Measurements from ENCODE around the gene LMX1A. TPM values are rescaled to one million over a fixed set of nuclear protein-coding genes. Genes with fewer than 3 reads are reported as not detected.

LMX1A gene
- total and polyA plus RNA-seq, 2 donors (not counting 1 experiment from before 2014, with no cell fraction given) = not detected

- 100% methylated on average over 1 of the region's 4 CpGs for WGBS (ENCODE audit: insufficient coverage)
Observed at GRCh38 chr1:165173818-165174217, 182.7 kb downstream of the LMX1A start.

GRCh38 chr1:165173409-165173808 lies 183.1 kb downstream of the LMX1A start:
- Mint-ChIP-seq H3K9me3 (ENCODE audit: insufficient read depth) (no peaks in the 10 kb centered on the region), H3K27me3 (peaks cover 3% of the 10 kb centered on the region), H3K27ac (no peak overlapping the region), H3K4me3 (no peak overlapping the region), H3K4me1 (no peaks in the 10 kb centered on the region)
- ChIA-PET CTCF (no interaction called here), POLR2A (no interaction called here)
- H3K27me3 ChIP-seq (replicated peaks in 1 of 4; ENCODE audit: control extremely low read depth in 1 of 4, control insufficient read depth in 3 of 4, insufficient read depth in 4 of 4, low read length in 3 of 4) = peaks cover 0 to 2% (median 0%) of the 10 kb centered on the region in 4 experiments
- H3K4me2 ChIP-seq (replicated peaks; ENCODE audit: low read depth, low read length, poor library complexity, severe bottlenecking) = no peak overlapping the region
- no peaks in the 10 kb centered on the region for H3K36me3 ChIP-seq (replicated peaks in 1 of 2; ENCODE audit: control extremely low read depth in 1 of 2, control insufficient read depth in 1 of 2, extremely low read depth in 1 of 2, insufficient read depth in 2 of 2, low read length in 1 of 2)
- no peaks in the 10 kb centered on the region for H3K79me2 ChIP-seq (ENCODE audit: control insufficient read depth, insufficient read depth, low read length)
- H3K4me1 ChIP-seq (ENCODE audit: control insufficient read depth in 2 of 2, insufficient read depth in 2 of 2, low read length in 2 of 2) = no peaks in the 10 kb centered on the region
- H2AFZ ChIP-seq (ENCODE audit: insufficient read depth, low read depth, low read length, poor library complexity, severe bottlenecking) = no peak overlapping the region
- no peak overlapping the region for H3K27ac ChIP-seq (ENCODE audit: low read length in 2 of 2)
- ATAC-seq (ENCODE audit: low read depth) (no peak), DNase-seq (no peak)
- no peaks in the 10 kb centered on the region for H3K9me3 ChIP-seq (ENCODE audit: control extremely low read depth in 1 of 3, control insufficient read depth in 2 of 3, insufficient read depth in 1 of 3, low read length in 2 of 3)
- intact Hi-C loops (cut with micrococcal nuclease) = no loop called here
- no peak overlapping the region for H3K9ac ChIP-seq (ENCODE audit: low read length)
- H3K4me3 ChIP-seq (ENCODE audit: control extremely low read depth in 1 of 5, extremely low read depth in 1 of 5, insufficient read depth in 1 of 5, low read depth in 2 of 5, low read length in 4 of 5) = no peak overlapping the region
- TF ChIP-seq CTCF (IDR thresholded peaks at IDR 0.05) (no peak), EZH2 (IDR thresholded peaks at IDR 0.05; ENCODE audit: borderline replicate concordance, insufficient read depth, low read depth, low read length, poor library complexity, severe bottlenecking) (no peak)
- 59% methylated on average over 2 of the region's 2 CpGs for WGBS (ENCODE audit: insufficient coverage)
- no peaks in the 10 kb centered on the region for H4K20me1 ChIP-seq (ENCODE audit: control insufficient read depth, insufficient read depth, low read length, poor library complexity, severe bottlenecking)

More at GRCh38 chr1:165173818-165174217, 182.7 kb downstream of the LMX1A start:
- intact Hi-C loops (cut with micrococcal nuclease) = no loop called here
- TF ChIP-seq EZH2 (IDR thresholded peaks at IDR 0.05; ENCODE audit: borderline replicate concordance, insufficient read depth, low read depth, low read length, poor library complexity, severe bottlenecking) (no peak), CTCF (IDR thresholded peaks at IDR 0.05) (no peak)
- H3K4me1 ChIP-seq (ENCODE audit: control insufficient read depth in 2 of 2, insufficient read depth in 2 of 2, low read length in 2 of 2) = no peaks in the 10 kb centered on the region
- Mint-ChIP-seq H3K9me3 (ENCODE audit: insufficient read depth) (no peaks in the 10 kb centered on the region), H3K27ac (no peak overlapping the region), H3K27me3 (no peaks in the 10 kb centered on the region), H3K4me1 (no peaks in the 10 kb centered on the region), H3K4me3 (no peak overlapping the region)
- no peak for DNase-seq
- no peak overlapping the region for H3K27ac ChIP-seq (ENCODE audit: low read length in 2 of 2)
- CTCF ChIA-PET = no interaction called here
- H2AFZ ChIP-seq (ENCODE audit: insufficient read depth, low read depth, low read length, poor library complexity, severe bottlenecking) = no peak overlapping the region
- H3K9me3 ChIP-seq (ENCODE audit: control extremely low read depth in 1 of 3, control insufficient read depth in 2 of 3, insufficient read depth in 1 of 3, low read length in 2 of 3) = no peaks in the 10 kb centered on the region
- no peaks in the 10 kb centered on the region for H3K79me2 ChIP-seq (ENCODE audit: control insufficient read depth, insufficient read depth, low read length)
- H3K9ac ChIP-seq (ENCODE audit: low read length) = no peak overlapping the region
- no peak for ATAC-seq (ENCODE audit: low read depth)
- H3K4me3 ChIP-seq (ENCODE audit: control extremely low read depth in 1 of 5, extremely low read depth in 1 of 5, insufficient read depth in 1 of 5, low read depth in 2 of 5, low read length in 4 of 5) = no peak overlapping the region
- no peaks in the 10 kb centered on the region for H4K20me1 ChIP-seq (ENCODE audit: control insufficient read depth, insufficient read depth, low read length, poor library complexity, severe bottlenecking)
- peaks cover 0 to 2% (median 0%) of the 10 kb centered on the region in 4 experiments for H3K27me3 ChIP-seq (replicated peaks in 1 of 4; ENCODE audit: control extremely low read depth in 1 of 4, control insufficient read depth in 3 of 4, insufficient read depth in 4 of 4, low read length in 3 of 4)
- POLR2A ChIA-PET = no interaction called here
- no peak overlapping the region for H3K4me2 ChIP-seq (replicated peaks; ENCODE audit: low read depth, low read length, poor library complexity, severe bottlenecking)
- no peaks in the 10 kb centered on the region for H3K36me3 ChIP-seq (replicated peaks in 1 of 2; ENCODE audit: control extremely low read depth in 1 of 2, control insufficient read depth in 1 of 2, extremely low read depth in 1 of 2, insufficient read depth in 2 of 2, low read length in 1 of 2)

Measured in B cell (primary cell).